NCI-H2107 (cell line): ENCODE measurements around the gene GGT7.
"Not testable (repeated sequence)": the region's sequence is repeated elsewhere in the genome, so short reads cannot be mapped to it uniquely, and the experiment has no call there.

Source experiments
- DNase-seq: peaks from one replicate; lab custom pipeline; 2025; lab: John Stamatoyannopoulos, UW

The GGT7 gene

GRCh38 chr20:34881689-34882088 lies 9.0 kb upstream of the GGT7 start:
- DNase-seq = no peak

- not testable (repeated sequence) for DNase-seq
These were observed 8.3 kb upstream of the GGT7 start for GRCh38 chr20:34880971-34881370.

GRCh38 chr20:34880215-34880850 lies 7.7 kb upstream of the GGT7 start:
- no peak for DNase-seq

GRCh38 chr20:34876406-34877282 lies 4.0 kb upstream of the GGT7 start, which contains the start of gene ACSS2:
TSS of gene ACSS2 (plus strand) at chr20:34876612. CDS start at chr20:34876646, 34 bp downstream.
- DNase-seq = no peak

- peak; percentile 80 for DNase-seq
These were observed 3.2 kb upstream of the GGT7 start for GRCh38 chr20:34875642-34876405.

- peak; percentile 23 for DNase-seq
These were observed 1.5 kb upstream of the GGT7 start for GRCh38 chr20:34874094-34874654.

- no peak for DNase-seq
These were observed 982 bp upstream of the GGT7 start for GRCh38 chr20:34873583-34874093.

- DNase-seq = no peak
These were observed 562 bp downstream of the GGT7 start for GRCh38 chr20:34871966-34872621.

- DNase-seq = no peak
These were observed 1.2 kb downstream of the GGT7 start for GRCh38 chr20:34871320-34871926.

- no peak for DNase-seq
These were observed 8.4 kb downstream of the GGT7 start for GRCh38 chr20:34864216-34864615.

- DNase-seq = no peak
These were observed 9.2 kb downstream of the GGT7 start for GRCh38 chr20:34863421-34863965.

GRCh38 chr20:34862724-34863123 lies 9.9 kb downstream of the GGT7 start:
- DNase-seq = no peak

- no peak for DNase-seq
These were observed 11.1 kb downstream of the GGT7 start for GRCh38 chr20:34861386-34862084.

- DNase-seq = no peak
These were observed 12.7 kb downstream of the GGT7 start for GRCh38 chr20:34859826-34860545.

- DNase-seq = no peak
These were observed 13.3 kb downstream of the GGT7 start for GRCh38 chr20:34859367-34859766.

- DNase-seq = no peak
These were observed 20.4 kb downstream of the GGT7 start for GRCh38 chr20:34852298-34852697.

- no peak for DNase-seq
These were observed 21.7 kb downstream of the GGT7 start for GRCh38 chr20:34850969-34851368.

- no peak for DNase-seq
These were observed 22.9 kb downstream of the GGT7 start for GRCh38 chr20:34849778-34850177.

GRCh38 chr20:34848597-34848996 lies 24.1 kb downstream of the GGT7 start:
- no peak for DNase-seq
